ENCODE measurements around the gene MRPL38.
"Not testable (repeated sequence)": the region's sequence is repeated elsewhere in the genome, so short reads cannot be mapped to it uniquely, and the experiment has no call there.

The MRPL38 gene

GRCh38 chr17:75896415-75897159 lies 8.1 kb downstream of the MRPL38 start, which contains the start of gene TRIM65:
Gene TRIM65, minus strand, starts transcription at chr17:75896951. Its CDS starts 14 bp downstream, at chr17:75896937.
- peak; percentile 74 for DNase-seq (ENCODE audit: low spot score)

GRCh38 chr17:75895370-75896155 lies 9.1 kb downstream of the MRPL38 start:
- no peak for DNase-seq (ENCODE audit: low spot score)

- no peak for DNase-seq (ENCODE audit: low spot score)
Observed at GRCh38 chr17:75894049-75894733, 10.5 kb downstream of the MRPL38 start.

- DNase-seq (ENCODE audit: low spot score) = no peak
Observed at GRCh38 chr17:75893305-75894048, 11.2 kb downstream of the MRPL38 start.

GRCh38 chr17:75892556-75893224 lies 12.0 kb downstream of the MRPL38 start:
- DNase-seq (ENCODE audit: low spot score) = no peak

- DNase-seq (ENCODE audit: low spot score) = no peak
Observed at GRCh38 chr17:75891605-75892555, 12.8 kb downstream of the MRPL38 start.

- DNase-seq (ENCODE audit: low spot score) = no peak
Observed at GRCh38 chr17:75891022-75891604, 13.6 kb downstream of the MRPL38 start.

GRCh38 chr17:75889454-75889853 lies 15.2 kb downstream of the MRPL38 start:
- no peak for DNase-seq (ENCODE audit: low spot score)

GRCh38 chr17:75888484-75888883 lies 16.2 kb downstream of the MRPL38 start:
- DNase-seq (ENCODE audit: low spot score) = no peak

GRCh38 chr17:75885860-75886259 lies 18.8 kb downstream of the MRPL38 start:
- DNase-seq (ENCODE audit: low spot score) = not testable (repeated sequence)

- no peak for DNase-seq (ENCODE audit: low spot score)
Observed at GRCh38 chr17:75885431-75885830, 19.3 kb downstream of the MRPL38 start.

GRCh38 chr17:75881678-75882454 lies 22.8 kb downstream of the MRPL38 start:
- DNase-seq (ENCODE audit: low spot score) = no peak

GRCh38 chr17:75880266-75880665 lies 24.4 kb downstream of the MRPL38 start:
- DNase-seq (ENCODE audit: low spot score) = no peak

- DNase-seq (ENCODE audit: low spot score) = no peak
Observed at GRCh38 chr17:75878174-75878998, 26.3 kb downstream of the MRPL38 start, which contains the start of gene TRIM47. Gene TRIM47, minus strand, starts transcription at chr17:75878581. Its CDS starts 33 bp downstream, at chr17:75878548.

- peak; percentile 48 for DNase-seq (ENCODE audit: low spot score)
Observed at GRCh38 chr17:75877752-75878173, 26.9 kb downstream of the MRPL38 start.

- no peak for DNase-seq (ENCODE audit: low spot score)
Observed at GRCh38 chr17:75876938-75877751, 27.5 kb downstream of the MRPL38 start.

Measured in hematopoietic multipotent progenitor cell treated with erythropoietin and hydrocortisone succinate and interleukin-3 and kit ligand, for 17 days (in vitro differentiated cells).